Measurements from ENCODE around the gene FBXW11. TPM values are rescaled to one million over a fixed set of nuclear protein-coding genes. Genes with fewer than 3 reads are reported as not detected.
A peak's percentile ranks its signal among the peaks of the same experiment; 100 is the strongest.

Gene FBXW11
- total RNA-seq, 1 experiment from 2014 or later, result 54.8 TPM

DNA sequence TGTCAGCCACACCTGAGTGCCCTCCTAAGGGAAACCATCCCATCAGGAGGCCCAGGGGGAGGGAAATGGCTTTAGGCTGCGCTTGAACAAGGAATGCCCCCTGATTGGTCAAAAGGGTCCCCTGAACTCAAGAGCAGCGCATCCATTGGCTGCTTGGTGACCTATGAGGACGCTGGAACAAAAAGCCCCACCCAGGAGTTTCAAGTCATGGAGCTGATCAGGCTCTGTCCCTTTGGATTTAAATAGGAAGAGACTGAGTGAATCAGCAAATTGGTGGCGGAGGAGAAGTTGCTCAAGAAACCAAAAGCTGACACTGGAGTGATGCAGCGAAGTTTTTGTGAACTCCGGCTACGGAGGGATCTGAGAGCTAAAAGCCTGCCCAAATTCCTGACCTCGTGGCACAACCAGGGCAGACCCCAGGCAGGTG, 154.2 kb downstream of the FBXW11 start:
- Histone ChIP-seq H3F3A (ENCODE audit: insufficient read depth, low read depth) (no peaks in the 10 kb centered on the region), H2AFZ (no peak overlapping the region), H3K9me3 (ENCODE audit: insufficient read depth, low read depth) (no peaks in the 10 kb centered on the region), H3K27ac (no peak overlapping the region), H3K9me2 (ENCODE audit: insufficient read depth) (no peaks in the 10 kb centered on the region), H3K36me3 (ENCODE audit: low read depth) (no peaks in the 10 kb centered on the region), H3K4me2 (no peak overlapping the region), H4K20me1 (ENCODE audit: insufficient read depth) (no peaks in the 10 kb centered on the region; the same call in 1 of the 2 replicates), H3K4me3 (no peak overlapping the region), H3K4me1 (replicated peaks; ENCODE audit: insufficient read depth) (no peaks in the 10 kb centered on the region), H3K79me2 (ENCODE audit: low read depth) (no peaks in the 10 kb centered on the region), H3K27me3 (ENCODE audit: insufficient read depth, low read depth) (no peaks in the 10 kb centered on the region)
- intact Hi-C loops (cut with micrococcal nuclease; ENCODE audit: unreplicated experiment), result no loop called here
- POLR2A ChIA-PET (ENCODE audit: unreplicated experiment), result no interaction called here
- TF ChIP-seq EZH2 (IDR thresholded peaks at IDR 0.05; ENCODE audit: low read depth) (no peak), CTCF (conservative IDR thresholded peaks at IDR 0.05) (no peak)
- peak in 1 of 2 experiments; percentile 38 for DNase-seq
- BruUV-seq (replicated peaks), result no TSS peak
- CTCF ChIA-PET, result no interaction called here

- H4K20me1 ChIP-seq (ENCODE audit: insufficient read depth), result no peaks in the 10 kb centered on the region; the same call in 1 of the 2 replicates
- no peak overlapping the region for H3K4me3 ChIP-seq
- no peaks in the 10 kb centered on the region for H3F3A ChIP-seq (ENCODE audit: insufficient read depth, low read depth)
- intact Hi-C loops (cut with micrococcal nuclease; ENCODE audit: unreplicated experiment), result loop anchor here (2.0 kb wide), 1 partner anchor 432 kb away; the partner anchor contains the start of gene FGF18
- no peak for DNase-seq
- H2AFZ ChIP-seq, result no peak overlapping the region
- no peaks in the 10 kb centered on the region for H3K9me2 ChIP-seq (ENCODE audit: insufficient read depth)
- CTCF ChIA-PET, result no interaction called here
- POLR2A ChIA-PET (ENCODE audit: unreplicated experiment), result no interaction called here
- H3K27me3 ChIP-seq (ENCODE audit: insufficient read depth, low read depth), result no peaks in the 10 kb centered on the region
- H3K9me3 ChIP-seq (ENCODE audit: insufficient read depth, low read depth), result no peaks in the 10 kb centered on the region
- no TSS peak for BruUV-seq (replicated peaks)
- no peaks in the 10 kb centered on the region for H3K4me1 ChIP-seq (replicated peaks; ENCODE audit: insufficient read depth)
- TF ChIP-seq EZH2 (IDR thresholded peaks at IDR 0.05; ENCODE audit: low read depth) (no peak), CTCF (conservative IDR thresholded peaks at IDR 0.05) (no peak)
- H3K36me3 ChIP-seq (ENCODE audit: low read depth), result no peaks in the 10 kb centered on the region
- H3K79me2 ChIP-seq (ENCODE audit: low read depth), result no peaks in the 10 kb centered on the region
- no peak overlapping the region for H3K27ac ChIP-seq
- H3K4me2 ChIP-seq, result no peak overlapping the region
These were observed 155.2 kb downstream of the FBXW11 start for GRCh38 chr5:171851251-171851650.

DNA sequence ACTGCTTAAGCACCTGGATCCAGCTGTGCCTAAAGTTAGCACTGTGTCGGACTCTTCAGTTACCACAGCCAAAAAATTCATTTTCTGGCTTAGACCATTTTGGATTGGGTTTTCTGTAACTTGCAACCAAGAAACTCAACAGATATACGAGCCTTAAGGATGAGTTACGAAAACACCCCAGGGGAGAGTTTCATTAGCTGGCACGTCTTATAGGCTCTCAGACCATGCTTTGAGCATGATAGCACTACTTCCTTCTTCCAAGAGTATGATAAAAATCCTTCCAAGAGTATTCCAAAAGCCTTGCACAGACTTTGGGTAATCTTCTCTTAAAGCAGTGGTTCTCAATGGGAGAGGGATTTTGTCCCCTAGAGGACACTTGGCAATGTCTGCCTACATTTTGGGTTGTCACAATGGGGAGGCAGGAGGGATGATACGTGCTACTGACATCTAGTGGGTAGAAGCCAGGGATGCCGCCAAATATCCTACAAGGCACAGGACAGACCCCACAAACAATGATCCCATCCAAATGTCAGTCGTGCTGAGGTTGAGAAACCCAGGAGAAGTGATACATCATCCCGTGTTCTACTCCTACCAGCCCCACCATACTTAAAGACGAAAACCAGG, 156.0 kb downstream of the FBXW11 start:
- H3K27me3 ChIP-seq (ENCODE audit: insufficient read depth, low read depth), result no peaks in the 10 kb centered on the region
- no peak overlapping the region for H3K27ac ChIP-seq
- TF ChIP-seq CTCF (conservative IDR thresholded peaks at IDR 0.05) (peak; percentile 56), EZH2 (IDR thresholded peaks at IDR 0.05; ENCODE audit: low read depth) (no peak)
- H3K4me3 ChIP-seq, result no peak overlapping the region
- H3K4me1 ChIP-seq (replicated peaks; ENCODE audit: insufficient read depth), result no peaks in the 10 kb centered on the region
- H3K9me3 ChIP-seq (ENCODE audit: insufficient read depth, low read depth), result no peaks in the 10 kb centered on the region
- H3F3A ChIP-seq (ENCODE audit: insufficient read depth, low read depth), result no peaks in the 10 kb centered on the region
- H3K36me3 ChIP-seq (ENCODE audit: low read depth), result no peaks in the 10 kb centered on the region
- BruUV-seq (replicated peaks), result no TSS peak
- H3K79me2 ChIP-seq (ENCODE audit: low read depth), result no peaks in the 10 kb centered on the region
- intact Hi-C loops (cut with micrococcal nuclease; ENCODE audit: unreplicated experiment), result loop anchor here (2.0 kb wide), 1 partner anchor 432 kb away; the partner anchor contains the start of gene FGF18
- no peak overlapping the region for H3K4me2 ChIP-seq
- no peak overlapping the region for H2AFZ ChIP-seq
- H4K20me1 ChIP-seq (ENCODE audit: insufficient read depth), result no peaks in the 10 kb centered on the region
- CTCF ChIA-PET, result no interaction called here
- no peaks in the 10 kb centered on the region for H3K9me2 ChIP-seq (ENCODE audit: insufficient read depth)
- POLR2A ChIA-PET (ENCODE audit: unreplicated experiment), result no interaction called here
- DNase-seq, result no peak
